Measurements from ENCODE around the gene ZNF329.

ZNF329 gene

DNA sequence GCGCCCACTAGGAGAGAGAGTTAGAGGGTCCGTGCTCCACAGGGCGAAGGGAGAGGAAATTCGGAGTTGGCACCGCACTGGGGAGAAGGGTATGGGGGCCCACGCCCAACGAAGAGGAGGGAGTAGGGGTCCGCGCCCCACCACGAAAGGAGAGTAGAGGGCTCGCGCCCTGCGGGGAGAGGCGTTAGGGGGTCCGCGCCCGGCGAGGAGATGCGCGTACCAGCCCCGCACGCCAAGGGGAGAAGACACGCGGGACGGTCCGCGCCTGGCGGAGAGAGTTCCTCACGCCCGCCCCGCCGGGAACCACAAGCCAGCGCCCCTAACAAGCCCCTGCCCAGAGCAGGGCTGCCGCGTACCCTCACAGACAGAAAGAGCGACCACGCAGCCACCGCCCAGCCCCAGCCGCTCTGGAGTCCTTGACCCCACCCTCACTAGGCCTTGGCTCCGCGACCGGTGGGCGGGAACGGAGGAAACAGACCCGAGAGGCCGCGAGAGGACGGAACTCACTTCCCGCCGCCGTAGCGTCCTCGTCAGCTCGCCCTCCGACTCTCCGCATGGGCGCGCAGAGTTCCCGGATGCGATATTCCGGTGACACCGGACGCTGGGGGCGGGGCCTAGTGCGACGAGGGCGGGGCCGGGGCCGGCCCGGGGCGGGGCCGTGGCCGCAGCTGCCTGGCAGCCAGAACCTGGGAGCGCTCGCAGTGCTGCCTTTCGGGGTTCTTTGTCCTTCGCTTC is 32.6 kb downstream of the ZNF329 start:
- DNase-seq: no peak

DNA sequence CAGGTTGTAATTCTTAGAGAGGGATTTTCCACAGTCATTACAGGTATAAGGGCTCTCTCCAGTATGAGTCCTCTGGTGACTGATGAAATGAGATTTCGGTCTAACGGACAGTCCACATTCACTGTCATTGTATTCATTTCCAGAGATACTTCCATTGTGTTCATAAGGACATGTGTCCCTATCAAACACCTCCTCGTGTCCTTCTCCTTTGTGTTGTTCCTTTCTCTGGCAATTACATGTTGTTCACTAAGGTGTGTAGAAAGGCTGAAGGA is 42.1 kb downstream of the ZNF329 start:
- no peak for DNase-seq

DNA sequence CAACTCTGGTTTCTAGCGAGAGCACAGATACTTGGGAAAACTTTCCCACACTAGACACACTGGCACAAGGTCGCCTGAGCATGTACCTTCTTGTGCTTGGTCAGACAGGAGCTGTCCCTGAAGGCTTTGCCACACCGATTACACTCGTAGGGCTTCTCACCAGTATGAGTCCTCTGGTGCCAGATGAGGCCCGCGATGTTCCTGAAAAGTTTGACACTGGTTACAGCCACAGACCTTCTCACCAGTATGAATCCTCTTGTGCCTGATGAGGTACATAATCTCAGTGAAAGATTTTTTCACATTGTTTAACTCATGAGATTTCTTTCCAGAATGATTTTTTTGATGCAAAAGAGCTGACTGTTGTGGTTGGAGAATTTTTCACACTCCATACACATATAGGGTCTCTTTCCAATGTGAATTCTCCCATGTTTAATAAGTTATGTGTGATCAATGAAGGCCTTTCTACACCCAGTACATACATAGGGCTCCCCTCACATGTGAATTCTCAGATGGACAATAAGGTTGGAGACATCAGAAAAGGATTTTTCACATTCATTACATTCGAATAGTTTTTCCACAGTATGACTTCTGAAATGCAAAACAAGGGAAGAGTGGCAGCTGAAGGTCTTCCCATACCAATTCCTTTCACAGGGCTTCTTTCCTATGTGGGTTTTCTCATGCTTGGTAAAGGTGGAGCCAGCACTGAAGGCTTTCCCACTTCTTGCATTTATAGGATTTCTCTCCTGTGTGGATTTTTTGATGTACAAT is 42.6 kb downstream of the ZNF329 start:
- no peak for DNase-seq

DNA sequence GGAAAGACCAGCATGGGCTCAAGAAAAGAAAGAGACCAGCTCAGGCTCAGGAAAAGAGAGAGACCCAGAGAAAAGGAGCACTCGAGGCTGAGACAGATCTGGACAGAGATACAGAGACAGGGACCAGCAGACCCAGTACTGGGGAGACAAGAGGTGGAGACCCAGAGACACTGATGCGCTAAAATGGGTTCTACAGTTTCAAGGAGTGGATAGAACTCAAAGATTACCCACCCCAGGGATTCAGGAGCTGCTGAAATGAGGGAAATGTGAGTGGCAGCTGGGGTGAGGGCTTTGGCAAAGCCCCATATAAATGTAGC is 51.9 kb downstream of the ZNF329 start:
- no peak for DNase-seq

DNA sequence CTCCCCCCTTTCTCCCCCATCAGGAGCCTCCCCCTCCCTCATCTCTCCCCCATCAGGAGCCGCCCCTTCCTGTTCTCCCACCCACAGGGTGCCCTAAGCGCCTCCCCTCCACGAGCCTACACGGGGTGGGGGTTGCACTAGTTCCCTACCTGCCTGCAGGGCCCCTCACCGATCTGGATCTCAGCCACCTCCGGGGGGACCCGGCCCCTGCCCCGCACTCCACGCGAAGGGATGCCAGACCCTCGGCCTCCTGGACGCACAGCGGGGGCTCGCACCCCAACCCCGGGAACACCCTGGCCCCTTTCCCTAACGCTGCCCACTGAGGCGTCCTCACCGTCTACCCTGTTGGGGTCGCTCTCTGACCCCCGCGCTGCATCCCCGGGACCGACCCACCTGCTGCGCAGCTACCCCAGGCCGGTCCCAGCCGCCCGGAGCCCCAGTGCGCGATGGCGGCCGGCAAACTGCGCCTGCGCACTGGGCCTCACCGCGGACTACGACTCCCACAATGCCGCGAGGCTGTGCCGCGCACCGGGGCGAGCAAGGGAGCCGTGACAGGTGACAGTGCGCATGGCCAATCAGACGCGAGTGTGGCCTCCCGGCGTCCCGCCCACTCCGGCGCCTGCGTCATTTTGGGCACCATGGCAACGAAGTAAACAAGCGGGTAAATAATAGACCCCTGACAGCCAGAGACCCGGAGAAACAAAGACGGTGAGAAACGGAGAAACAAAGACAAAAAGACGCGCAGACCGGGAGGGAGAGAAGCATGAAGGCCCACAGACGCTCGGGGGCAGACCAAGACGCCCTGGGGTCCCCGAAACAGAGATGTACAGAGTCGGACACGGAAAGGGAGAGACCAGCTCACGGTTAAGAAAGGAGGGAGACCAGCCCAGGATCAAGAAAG is 52.6 kb downstream of the ZNF329 start, which contains the start of gene ZSCAN18:
TSS of gene ZSCAN18 (minus strand) at position 451 of the 901 bp plus-strand sequence. CDS start 7,964 bp downstream, outside the sequence.
- no peak for DNase-seq

DNA sequence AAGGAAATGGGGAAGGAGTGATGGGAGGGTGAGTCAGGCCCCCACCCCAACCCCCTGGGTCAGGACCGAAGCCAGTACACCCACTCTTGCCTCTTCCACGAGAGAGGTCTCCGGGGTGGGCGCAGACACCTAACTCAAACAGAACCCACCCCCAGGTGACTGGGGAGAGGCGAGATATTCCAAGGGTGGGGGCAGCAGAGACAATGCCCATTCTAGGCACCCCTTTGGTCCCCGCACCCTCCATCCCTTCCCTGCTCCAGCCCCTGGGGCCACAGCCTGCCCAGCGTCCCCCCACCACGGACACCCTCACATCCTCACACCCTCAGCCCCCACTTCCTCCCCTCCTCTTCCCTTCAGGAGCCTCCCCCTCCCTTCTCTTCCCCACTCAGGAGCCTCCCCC is 53.2 kb downstream of the ZNF329 start:
- no peak for DNase-seq

DNA sequence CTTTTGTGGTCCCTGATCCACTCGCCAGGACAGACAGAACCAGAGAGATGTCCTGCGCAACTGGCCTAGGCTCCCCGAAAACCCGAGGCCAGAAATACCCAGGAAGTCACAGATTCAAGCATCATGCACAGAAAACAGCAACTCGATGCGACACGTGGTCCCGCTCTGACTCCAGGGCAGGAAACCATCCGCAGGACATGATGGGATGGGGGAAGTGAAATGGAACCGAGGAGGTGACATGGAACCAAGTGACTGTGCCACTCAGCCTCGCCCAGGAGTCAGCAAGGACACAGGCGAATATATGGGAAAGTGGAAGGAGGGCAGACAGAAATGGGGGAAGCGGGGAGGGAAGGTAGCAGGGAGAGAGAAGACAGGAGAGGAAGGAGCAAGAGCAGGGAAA is 53.7 kb downstream of the ZNF329 start:
- no peak for DNase-seq

DNA sequence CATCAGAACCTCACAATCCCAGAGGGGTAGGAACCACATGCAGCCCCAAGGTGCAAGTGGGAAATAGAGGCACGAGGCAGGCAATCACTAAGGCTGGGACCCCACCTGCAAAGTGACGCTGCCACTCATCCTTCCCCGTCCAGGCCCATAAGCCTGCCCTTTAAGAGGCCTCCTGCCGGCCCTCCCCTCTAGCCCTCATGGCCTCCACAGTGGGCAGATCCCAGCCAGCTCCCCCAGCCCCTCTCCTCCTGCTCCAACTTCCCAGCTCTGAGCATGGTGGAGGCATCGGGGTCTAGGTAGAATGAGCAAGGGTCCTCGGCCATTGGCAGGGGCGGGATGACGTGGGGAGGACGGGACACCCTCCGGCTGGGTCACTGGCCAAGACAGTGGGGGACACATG is 55.3 kb downstream of the ZNF329 start:
- DNase-seq: no peak

DNA sequence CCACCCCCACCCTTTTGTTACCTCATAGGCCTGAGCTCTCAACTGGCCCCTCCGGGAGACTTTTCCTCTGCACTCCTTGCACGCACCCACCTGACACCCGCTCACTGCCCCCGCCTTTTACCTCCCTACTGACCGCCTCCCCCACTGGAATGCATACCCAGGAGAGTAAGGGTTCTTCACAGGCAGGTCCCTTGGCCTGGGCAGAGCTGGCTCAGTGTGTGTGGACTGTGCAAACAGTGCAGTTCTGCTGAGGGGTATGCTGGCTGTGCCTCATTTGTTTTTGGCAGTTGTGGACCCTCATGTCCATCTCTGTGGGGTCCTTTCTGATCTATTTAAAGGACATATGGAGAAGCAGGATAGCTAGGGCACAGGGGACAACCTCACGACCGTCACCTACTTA is 57.5 kb downstream of the ZNF329 start:
- DNase-seq: no peak

DNA sequence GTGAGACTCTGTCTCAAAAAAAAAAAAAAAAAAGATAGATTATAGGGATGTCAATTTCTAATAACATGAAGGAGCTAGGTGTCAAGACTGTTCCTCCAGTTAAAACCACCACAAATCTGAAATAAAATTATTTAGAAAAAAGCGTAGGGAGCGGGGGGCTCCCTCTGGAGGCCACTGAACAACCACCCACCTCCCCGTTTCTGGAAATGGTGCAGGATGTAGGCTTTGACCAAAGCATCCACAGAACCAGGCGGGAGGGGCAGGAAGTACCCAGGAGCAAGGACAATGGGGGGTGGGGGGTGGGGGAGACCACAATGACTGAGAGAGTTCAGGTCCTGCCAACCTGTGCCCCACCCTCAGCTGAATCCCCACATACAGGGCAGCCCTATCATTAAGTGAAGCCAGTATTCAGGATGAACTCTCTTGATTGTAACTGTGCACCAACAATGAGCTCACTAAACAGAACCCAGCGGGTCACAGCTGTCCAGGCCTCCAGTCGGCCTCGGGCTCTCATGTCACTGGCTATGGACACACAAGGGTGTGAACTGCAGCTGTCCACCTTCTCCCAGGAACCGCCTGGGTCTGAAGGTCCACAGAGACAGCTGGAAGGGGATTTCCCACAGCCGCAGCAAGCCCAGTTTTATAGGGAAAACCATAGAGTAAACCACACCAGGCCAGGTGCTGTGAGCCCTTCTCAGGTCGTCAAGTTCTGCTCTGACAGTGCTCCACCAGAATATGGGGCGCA is 59.2 kb downstream of the ZNF329 start:
- no peak for DNase-seq

DNA sequence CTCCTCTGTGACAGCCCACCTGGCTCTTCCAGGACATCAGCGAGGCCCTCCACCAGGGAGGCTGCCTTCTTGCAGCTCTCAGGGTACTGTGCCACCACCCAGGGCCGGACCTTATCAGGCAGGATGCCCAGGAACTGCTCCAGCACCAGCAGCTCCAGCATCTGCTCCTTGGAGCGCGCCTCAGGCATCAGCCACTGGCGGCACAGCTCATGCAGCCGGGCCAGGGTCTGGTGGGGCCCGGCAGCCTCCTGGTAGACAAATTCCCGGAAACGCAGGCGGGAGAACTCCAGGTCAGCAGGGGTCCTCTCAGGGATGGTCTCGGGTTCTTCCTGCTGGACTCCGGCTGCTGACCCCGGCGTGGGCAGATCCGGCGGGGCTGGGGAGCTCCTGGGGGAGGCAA is 60.7 kb downstream of the ZNF329 start:
- DNase-seq: no peak

DNA sequence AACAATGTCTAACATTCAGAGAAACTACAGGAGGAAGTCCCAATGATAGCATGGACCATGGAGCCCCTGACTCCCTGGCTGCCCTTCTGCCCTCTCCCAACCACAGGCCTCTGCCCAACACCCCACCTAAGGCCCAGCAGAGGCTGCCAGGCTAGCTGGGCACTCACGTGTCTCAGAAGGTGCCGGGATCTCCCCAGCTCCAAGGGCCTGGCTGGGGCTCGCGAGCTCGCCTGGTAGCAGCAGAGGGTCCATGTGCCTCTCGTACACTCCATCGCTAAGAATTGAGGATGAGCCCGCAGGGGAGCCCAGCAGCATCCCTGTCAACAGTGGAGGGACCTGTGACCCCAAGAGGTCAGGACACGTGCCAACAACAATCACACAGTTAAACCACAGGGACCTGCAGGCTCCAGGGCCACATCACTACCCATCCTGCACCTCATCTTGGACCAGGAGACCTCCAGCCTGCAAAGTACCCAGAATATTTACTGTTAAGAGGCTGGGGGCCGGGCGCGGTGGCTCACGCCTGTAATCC is 62.0 kb downstream of the ZNF329 start:
- no peak for DNase-seq

DNA sequence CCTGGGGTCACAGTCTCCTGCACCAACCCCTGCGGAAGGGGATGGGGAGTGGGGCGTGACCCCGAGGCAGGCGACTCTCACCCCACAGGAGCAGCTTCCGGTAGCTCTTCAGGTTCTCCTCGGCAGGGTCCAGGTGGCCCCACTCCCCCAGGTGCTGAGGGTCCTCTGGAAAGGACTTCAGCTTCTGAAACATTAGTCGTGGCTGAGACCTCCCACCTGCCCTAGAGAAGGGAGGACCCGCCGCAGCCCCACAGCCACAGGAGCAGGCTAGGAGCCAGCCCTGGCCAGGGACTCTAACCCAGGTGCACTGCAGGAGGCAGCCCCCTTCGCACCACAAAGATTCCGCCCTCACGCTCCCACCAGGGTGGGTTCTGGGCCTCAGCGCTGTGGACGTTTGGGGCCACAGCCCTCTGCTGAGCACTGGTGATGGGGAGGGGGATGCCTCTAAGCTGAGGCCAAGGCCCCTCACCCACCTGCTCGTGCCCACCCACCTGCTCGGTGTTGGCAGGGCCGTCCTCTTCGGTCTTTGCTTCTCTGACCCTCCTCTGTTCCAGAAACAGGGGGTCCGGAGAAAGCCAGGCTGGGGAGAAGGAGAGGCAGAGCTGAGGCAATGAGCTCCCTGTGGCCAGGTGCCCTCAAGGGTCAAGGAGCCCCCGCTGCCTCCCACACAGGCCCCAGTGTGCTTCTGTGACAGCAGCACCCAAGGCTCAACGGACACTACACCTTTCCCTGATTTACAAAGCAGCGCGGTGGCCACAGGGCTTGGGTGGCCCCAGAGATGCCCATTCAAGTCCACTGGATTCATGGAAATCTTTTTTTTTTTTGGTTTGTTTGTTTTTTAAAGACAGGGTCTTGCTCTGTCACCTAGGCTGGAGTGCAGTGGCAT is 63.5 kb downstream of the ZNF329 start:
- DNase-seq: no peak

DNA sequence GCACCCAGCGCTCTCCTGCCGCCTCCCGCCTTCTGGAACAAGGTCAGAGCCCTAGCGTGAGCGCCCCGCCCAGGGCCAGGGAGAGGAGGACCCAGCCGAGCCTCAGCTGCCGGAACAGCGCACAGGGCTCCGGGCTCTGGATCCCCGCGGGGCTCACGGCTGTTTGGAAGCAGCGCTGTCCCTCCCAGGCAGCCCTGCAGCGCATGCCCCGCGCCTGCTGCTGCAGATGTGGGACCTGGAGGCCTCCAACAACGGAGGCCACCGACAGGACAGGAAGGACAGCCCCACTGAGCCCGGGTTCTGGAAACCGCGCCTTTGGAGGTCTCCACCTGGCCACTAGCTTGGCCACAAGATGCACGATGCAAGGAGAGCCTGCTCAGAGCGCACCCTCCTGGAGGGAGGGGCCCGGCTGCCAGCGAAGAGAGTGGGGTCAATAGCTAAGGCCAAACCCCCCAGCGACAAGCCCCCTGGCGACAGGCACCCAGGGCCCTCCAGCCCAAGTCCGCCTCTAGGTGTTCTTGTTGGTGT is 65.2 kb downstream of the ZNF329 start:
- no peak for DNase-seq

DNA sequence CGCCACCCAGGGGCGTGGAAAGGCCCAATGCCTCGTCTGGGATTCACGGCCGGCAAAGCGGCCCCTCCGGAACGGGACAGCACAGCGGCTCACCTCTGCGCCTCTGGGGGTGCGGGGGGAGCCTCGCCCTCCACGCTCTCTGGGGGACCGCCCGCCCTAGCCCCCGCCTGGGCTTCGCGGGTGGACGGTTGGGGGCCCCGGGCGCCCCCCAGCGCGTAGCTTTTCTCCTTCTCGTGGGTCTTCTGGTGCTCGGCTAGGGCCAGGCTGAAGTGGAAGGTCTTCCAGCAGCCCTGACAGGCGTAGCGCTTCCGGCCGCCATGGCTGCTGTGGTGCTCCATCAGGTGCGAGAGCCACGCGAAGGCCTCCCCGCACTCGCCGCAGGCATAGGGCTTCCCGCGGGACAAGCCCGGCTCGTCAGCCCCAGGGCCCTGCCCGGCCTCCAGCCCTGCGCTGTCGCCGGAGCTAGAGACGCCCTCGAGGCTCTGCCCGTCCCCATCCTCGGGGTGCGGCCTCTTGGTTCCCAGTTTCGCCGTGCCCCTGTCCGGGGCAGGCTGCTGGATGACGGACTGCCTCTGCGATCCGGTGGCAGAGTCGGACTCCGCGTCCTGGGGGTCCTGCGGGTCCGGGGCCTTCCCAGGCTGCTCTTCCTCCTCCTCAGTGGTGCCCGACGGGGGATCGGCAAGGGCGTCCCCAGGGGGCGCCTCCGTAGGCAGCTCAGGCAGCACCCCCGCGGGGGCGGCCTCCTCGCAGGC is 65.8 kb downstream of the ZNF329 start:
- no peak for DNase-seq

DNA sequence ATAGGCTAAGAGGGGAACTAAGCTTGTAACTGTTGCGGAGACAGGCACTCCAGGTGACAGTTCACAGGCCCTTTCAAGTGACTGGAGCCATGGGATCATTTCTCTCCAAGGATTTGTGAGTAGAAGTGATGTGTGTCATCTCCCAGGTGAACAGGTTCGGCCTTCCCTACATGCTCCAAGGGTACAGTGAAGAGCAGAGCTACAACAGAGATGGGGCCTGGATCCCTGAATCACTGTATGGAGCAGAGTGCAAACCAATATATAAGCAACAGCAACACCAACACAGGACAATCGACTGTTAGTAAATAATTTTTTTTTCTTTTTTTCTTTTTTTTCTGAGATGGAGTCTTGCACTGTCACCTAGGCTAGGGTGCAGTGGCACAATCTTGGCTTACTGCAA is 67.6 kb downstream of the ZNF329 start:
- DNase-seq: no peak

DNA sequence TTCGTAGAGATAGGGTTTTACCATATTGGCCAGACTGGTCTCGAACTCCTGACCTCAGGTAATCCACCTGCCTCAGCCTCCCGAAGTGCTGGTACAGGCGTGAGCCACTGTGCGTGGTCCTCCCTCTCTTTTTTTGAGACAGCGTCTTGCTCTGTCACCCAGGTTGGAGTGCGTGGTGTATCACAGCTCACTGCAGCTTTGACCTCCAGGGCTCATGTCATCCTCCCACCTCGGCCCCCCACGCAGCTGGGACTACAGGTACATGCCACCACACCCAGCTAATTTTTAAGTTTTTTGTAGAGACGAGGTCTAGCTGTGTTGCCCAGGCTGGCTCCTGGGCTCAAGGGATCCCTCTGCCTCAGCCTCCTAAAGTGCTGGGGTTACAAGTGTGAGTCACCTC is 70.8 kb downstream of the ZNF329 start:
- DNase-seq: no peak
